Tibial nerve (tissue), 4 donors: ENCODE data around the gene SERPINA7.

Experiments
- EP300 ChIP-seq, 2 donors: sonication (generic); formaldehyde crosslinking; IDR thresholded peaks; one replicate each; pipeline ENCODE4 v1.6.1; 2017; ENCODE audit warnings: antibody characterized with exemption in 2 of 2, mild to moderate bottlenecking in 1 of 2
- POLR2A ChIP-seq, 2 donors: fragments of 450-650 bp; IDR thresholded peaks; one replicate each; pipeline ENCODE4 v1.6.1; 2017; ENCODE audit warnings: antibody characterized with exemption in 2 of 2, mild to moderate bottlenecking in 2 of 2, moderate library complexity in 2 of 2
- TF ChIP-seq, protein P1 (sequence below), 5 experiments: fragments of 200-600 bp in 3 of 5; fragments of 450-650 bp in 2 of 5; sonication (generic) in 3 of 5; IDR thresholded peaks; one replicate each; pipeline ENCODE4 v1.5.1; 2016 to 2019; ENCODE audit warnings: antibody characterized with exemption in 5 of 5, mild to moderate bottlenecking in 3 of 5, moderate library complexity in 2 of 5

DNA sequence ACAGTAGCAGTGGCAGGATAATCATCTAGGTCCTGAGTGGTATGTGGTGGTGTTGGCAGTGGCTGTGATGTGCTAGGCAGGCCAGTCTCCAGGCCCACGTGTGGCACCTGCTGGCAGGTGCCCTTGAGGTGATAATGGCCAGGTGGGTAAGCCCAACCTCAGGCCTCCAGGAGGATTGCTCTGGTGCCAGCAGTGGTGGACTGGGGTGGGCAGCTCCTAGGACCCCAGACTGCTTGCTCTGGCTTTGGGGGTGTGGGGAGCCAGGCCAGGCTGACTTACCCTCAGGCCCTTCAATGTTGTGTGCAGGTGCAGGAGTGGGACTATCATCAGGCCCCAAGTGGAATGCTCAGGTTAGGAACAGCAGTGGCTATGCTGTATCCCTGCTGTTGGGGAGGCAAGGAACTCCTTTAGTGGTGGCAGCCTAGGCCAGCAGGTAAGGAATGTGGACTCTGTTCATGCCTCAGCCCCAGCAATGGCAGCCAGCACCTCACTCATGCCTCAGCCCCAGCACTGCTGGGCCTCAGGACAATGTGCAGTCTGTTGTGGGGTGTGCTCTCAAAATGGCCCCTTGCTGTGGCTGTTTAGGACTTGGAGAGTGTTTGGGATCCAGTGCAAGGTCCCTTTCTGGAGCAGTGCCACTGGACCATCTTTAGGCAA, 24.3 kb downstream of the SERPINA7 start:
- TF ChIP-seq, protein P1, sequence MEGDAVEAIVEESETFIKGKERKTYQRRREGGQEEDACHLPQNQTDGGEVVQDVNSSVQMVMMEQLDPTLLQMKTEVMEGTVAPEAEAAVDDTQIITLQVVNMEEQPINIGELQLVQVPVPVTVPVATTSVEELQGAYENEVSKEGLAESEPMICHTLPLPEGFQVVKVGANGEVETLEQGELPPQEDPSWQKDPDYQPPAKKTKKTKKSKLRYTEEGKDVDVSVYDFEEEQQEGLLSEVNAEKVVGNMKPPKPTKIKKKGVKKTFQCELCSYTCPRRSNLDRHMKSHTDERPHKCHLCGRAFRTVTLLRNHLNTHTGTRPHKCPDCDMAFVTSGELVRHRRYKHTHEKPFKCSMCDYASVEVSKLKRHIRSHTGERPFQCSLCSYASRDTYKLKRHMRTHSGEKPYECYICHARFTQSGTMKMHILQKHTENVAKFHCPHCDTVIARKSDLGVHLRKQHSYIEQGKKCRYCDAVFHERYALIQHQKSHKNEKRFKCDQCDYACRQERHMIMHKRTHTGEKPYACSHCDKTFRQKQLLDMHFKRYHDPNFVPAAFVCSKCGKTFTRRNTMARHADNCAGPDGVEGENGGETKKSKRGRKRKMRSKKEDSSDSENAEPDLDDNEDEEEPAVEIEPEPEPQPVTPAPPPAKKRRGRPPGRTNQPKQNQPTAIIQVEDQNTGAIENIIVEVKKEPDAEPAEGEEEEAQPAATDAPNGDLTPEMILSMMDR (IDR thresholded peaks at IDR 0.05) = no peak
- TF ChIP-seq POLR2A (IDR thresholded peaks at IDR 0.05) = no peak
- no peak for TF ChIP-seq EP300 (IDR thresholded peaks at IDR 0.05)
